ENCODE data around the gene WDR90.
"Not testable (repeated sequence)": the region's sequence is repeated elsewhere in the genome, so short reads cannot be mapped to it uniquely, and the experiment has no call there.

WDR90 gene

GRCh38 chr16:687499-687898 lies 38.3 kb downstream of the WDR90 start:
- Mint-ChIP-seq H3K36me3 (ENCODE audit: low read depth) (peaks cover 57% of the 10 kb centered on the region), H3K27me3 (no peaks in the 10 kb centered on the region), H3K27ac (no peak overlapping the region), H3K4me3 (no peak overlapping the region), H3K4me1 (ENCODE audit: low read depth) (peaks cover 50% of the 10 kb centered on the region), H3K9me3 (no peaks in the 10 kb centered on the region)
- no peak for DNase-seq

GRCh38 chr16:689175-689897 lies 40.2 kb downstream of the WDR90 start:
- H3K27me3 Mint-ChIP-seq, result no peaks in the 10 kb centered on the region
- H3K36me3 Mint-ChIP-seq (ENCODE audit: low read depth), result peaks cover 45% of the 10 kb centered on the region
- no peaks in the 10 kb centered on the region for H3K9me3 Mint-ChIP-seq
- peak overlapping the region; percentile 90 for H3K27ac Mint-ChIP-seq
- no peak for DNase-seq
- peaks cover 40% of the 10 kb centered on the region for H3K4me1 Mint-ChIP-seq (ENCODE audit: low read depth)
- H3K4me3 Mint-ChIP-seq, result peak overlapping the region; percentile 92

- not testable (repeated sequence) for H3K27me3 Mint-ChIP-seq, H3K4me3 Mint-ChIP-seq, H3K9me3 Mint-ChIP-seq, DNase-seq
- peaks cover 29% of the 10 kb centered on the region for H3K36me3 Mint-ChIP-seq (ENCODE audit: low read depth)
- H3K4me1 Mint-ChIP-seq (ENCODE audit: low read depth), result peaks cover 34% of the 10 kb centered on the region
- peak overlapping the region; percentile 22 for H3K27ac Mint-ChIP-seq
Measured at GRCh38 chr16:691242-691641, 42.1 kb downstream of the WDR90 start.

- H3K27ac Mint-ChIP-seq, result no peak overlapping the region
- H3K36me3 Mint-ChIP-seq (ENCODE audit: low read depth), result peaks cover 18% of the 10 kb centered on the region
- DNase-seq, result no peak
- H3K9me3 Mint-ChIP-seq, result no peaks in the 10 kb centered on the region
- H3K4me3 Mint-ChIP-seq, result no peak overlapping the region
- no peaks in the 10 kb centered on the region for H3K27me3 Mint-ChIP-seq
- H3K4me1 Mint-ChIP-seq (ENCODE audit: low read depth), result peaks cover 37% of the 10 kb centered on the region
Measured at GRCh38 chr16:692356-693108, 43.4 kb downstream of the WDR90 start.

- H3K4me3 Mint-ChIP-seq, result peak overlapping the region; percentile 31
- H3K4me1 Mint-ChIP-seq (ENCODE audit: low read depth), result peaks cover 34% of the 10 kb centered on the region
- no peaks in the 10 kb centered on the region for H3K9me3 Mint-ChIP-seq
Measured at GRCh38 chr16:693364-693763, 44.2 kb downstream of the WDR90 start.

GRCh38 chr16:693766-694165 lies 44.6 kb downstream of the WDR90 start:
- Mint-ChIP-seq H3K27ac (no peak overlapping the region), H3K4me1 (ENCODE audit: low read depth) (peaks cover 30% of the 10 kb centered on the region), H3K9me3 (no peaks in the 10 kb centered on the region), H3K36me3 (ENCODE audit: low read depth) (peaks cover 11% of the 10 kb centered on the region), H3K27me3 (no peaks in the 10 kb centered on the region), H3K4me3 (peak overlapping the region; percentile 31)
- peak; percentile 60 for DNase-seq

More at GRCh38 chr16:693364-693763, 44.2 kb downstream of the WDR90 start:
- H3K27me3 Mint-ChIP-seq, result no peaks in the 10 kb centered on the region
- DNase-seq, result no peak
- peaks cover 15% of the 10 kb centered on the region for H3K36me3 Mint-ChIP-seq (ENCODE audit: low read depth)
- H3K27ac Mint-ChIP-seq, result no peak overlapping the region

GRCh38 chr16:694187-694862 lies 45.2 kb downstream of the WDR90 start:
- H3K27ac Mint-ChIP-seq, result no peak overlapping the region
- H3K4me1 Mint-ChIP-seq (ENCODE audit: low read depth), result peaks cover 29% of the 10 kb centered on the region
- peak overlapping the region; percentile 67 for H3K4me3 Mint-ChIP-seq
- H3K9me3 Mint-ChIP-seq, result no peaks in the 10 kb centered on the region
- no peak for DNase-seq
- no peaks in the 10 kb centered on the region for H3K27me3 Mint-ChIP-seq
- H3K36me3 Mint-ChIP-seq (ENCODE audit: low read depth), result peaks cover 9% of the 10 kb centered on the region

GRCh38 chr16:694863-695354 lies 45.7 kb downstream of the WDR90 start:
- peak overlapping the region; percentile 46 for H3K4me3 Mint-ChIP-seq
- DNase-seq, result no peak
- H3K9me3 Mint-ChIP-seq, result no peaks in the 10 kb centered on the region
- H3K36me3 Mint-ChIP-seq (ENCODE audit: low read depth), result peaks cover 3% of the 10 kb centered on the region
- no peaks in the 10 kb centered on the region for H3K27me3 Mint-ChIP-seq
- H3K27ac Mint-ChIP-seq, result no peak overlapping the region
- H3K4me1 Mint-ChIP-seq (ENCODE audit: low read depth), result peaks cover 29% of the 10 kb centered on the region

- Mint-ChIP-seq H3K9me3 (no peaks in the 10 kb centered on the region), H3K4me1 (ENCODE audit: low read depth) (peaks cover 31% of the 10 kb centered on the region), H3K36me3 (ENCODE audit: low read depth) (no peaks in the 10 kb centered on the region)
Measured at GRCh38 chr16:695355-696089, 46.4 kb downstream of the WDR90 start.

GRCh38 chr16:698911-699671 lies 49.9 kb downstream of the WDR90 start:
- H3K36me3 Mint-ChIP-seq (ENCODE audit: low read depth), result no peaks in the 10 kb centered on the region
- peaks cover 34% of the 10 kb centered on the region for H3K27me3 Mint-ChIP-seq
- peaks cover 27% of the 10 kb centered on the region for H3K4me1 Mint-ChIP-seq (ENCODE audit: low read depth)
- H3K4me3 Mint-ChIP-seq, result no peak overlapping the region
- DNase-seq, result no peak
- H3K9me3 Mint-ChIP-seq, result no peaks in the 10 kb centered on the region
- H3K27ac Mint-ChIP-seq, result no peak overlapping the region

More at GRCh38 chr16:695355-696089, 46.4 kb downstream of the WDR90 start:
- DNase-seq, result peak; percentile 84
- peak overlapping the region; percentile 57 for H3K27ac Mint-ChIP-seq
- peak overlapping the region; percentile 69 for H3K4me3 Mint-ChIP-seq
- peaks cover 3% of the 10 kb centered on the region for H3K27me3 Mint-ChIP-seq

GRCh38 chr16:700684-701584 lies 51.8 kb downstream of the WDR90 start:
- DNase-seq, result peak; percentile 75
- no peaks in the 10 kb centered on the region for H3K36me3 Mint-ChIP-seq (ENCODE audit: low read depth)
- no peaks in the 10 kb centered on the region for H3K9me3 Mint-ChIP-seq
- H3K27me3 Mint-ChIP-seq, result peaks cover 42% of the 10 kb centered on the region
- H3K27ac Mint-ChIP-seq, result no peak overlapping the region
- no peak overlapping the region for H3K4me3 Mint-ChIP-seq
- H3K4me1 Mint-ChIP-seq (ENCODE audit: low read depth), result peaks cover 18% of the 10 kb centered on the region

GRCh38 chr16:702341-702740 lies 53.2 kb downstream of the WDR90 start:
- Mint-ChIP-seq H3K27ac (no peak overlapping the region), H3K4me3 (no peak overlapping the region), H3K36me3 (ENCODE audit: low read depth) (no peaks in the 10 kb centered on the region), H3K27me3 (peaks cover 54% of the 10 kb centered on the region), H3K4me1 (ENCODE audit: low read depth) (peaks cover 15% of the 10 kb centered on the region), H3K9me3 (no peaks in the 10 kb centered on the region)
- DNase-seq, result no peak

- Mint-ChIP-seq H3K4me3 (no peak overlapping the region), H3K4me1 (ENCODE audit: low read depth) (peaks cover 15% of the 10 kb centered on the region), H3K36me3 (ENCODE audit: low read depth) (no peaks in the 10 kb centered on the region), H3K27me3 (peaks cover 63% of the 10 kb centered on the region), H3K9me3 (no peaks in the 10 kb centered on the region), H3K27ac (no peak overlapping the region)
- no peak for DNase-seq
Measured at GRCh38 chr16:703406-703805, 54.2 kb downstream of the WDR90 start.
